H1 (cell line): ENCODE results near the gene GALE. TPM values are rescaled to one million over a fixed set of nuclear protein-coding genes. Genes with fewer than 3 reads are reported as not detected.

Experiments
- CTCF ChIA-PET: fragments of 300-600 bp; sonication (Branson Sonifier 250); formaldehyde crosslinking; loops from one replicate; lab custom pipeline; 2021; ENCODE audit not compliant: partially characterized antibody; lab: Charles Lee
- POLR2A ChIA-PET: fragments of 300-600 bp; sonication (Branson Sonifier 250); formaldehyde crosslinking; loops from one replicate; lab custom pipeline; 2021; ENCODE audit warnings: inconsistent platforms; ENCODE audit not compliant: partially characterized antibody; lab: Charles Lee
- DNase-seq, 2 experiments: peaks; one replicate each; pipeline versions ENCODE4 v3.0.0 to v3.0.0-alpha.2; 2010 to 2022; ENCODE audit warnings: low spot score in 2 of 2, low read depth in 1 of 2, mixed read lengths in 1 of 2
- FAIRE-seq: peaks from 2 replicates; lab custom pipeline; 2011; peaks lifted over from hg19 to GRCh38; lab: Jason Lieb, UNC
- H2AFZ ChIP-seq: 2 replicates; pipeline ENCODE4 v1.8.1; 2012; ENCODE audit warnings: low read length, inconsistent platforms
- H2AK5ac ChIP-seq: 2 replicates; pipeline ENCODE4 v1.6.1; 2013; ENCODE audit warnings: low read depth, low read length
- H2BK120ac ChIP-seq: replicated peaks from 2 replicates; pipeline ENCODE3; 2013; ENCODE audit warnings: low read depth, low read length, inconsistent platforms
- H2BK12ac ChIP-seq: 2 replicates; pipeline ENCODE4 v1.6.1; 2013; ENCODE audit warnings: low read depth, low read length
- H2BK15ac ChIP-seq: 2 replicates; pipeline ENCODE4 v1.6.1; 2013; ENCODE audit warnings: low read length
- H2BK20ac ChIP-seq: 2 replicates; pipeline ENCODE4 v1.6.1; 2013; ENCODE audit warnings: low read length
- H2BK5ac ChIP-seq: 2 replicates; pipeline ENCODE4 v1.6.1; 2013; ENCODE audit warnings: low read depth, low read length
- H3K14ac ChIP-seq: 2 replicates; pipeline ENCODE4 v1.6.1; 2013; ENCODE audit warnings: inconsistent platforms; ENCODE audit not compliant: insufficient read length
- H3K18ac ChIP-seq: 2 replicates; pipeline ENCODE4 v1.6.1; 2013; ENCODE audit warnings: low read length; ENCODE audit errors: extremely low read depth
- H3K23ac ChIP-seq: 2 replicates; pipeline ENCODE4 v1.6.1; 2013; ENCODE audit warnings: inconsistent platforms; ENCODE audit not compliant: insufficient read length
- H3K23me2 ChIP-seq: 2 replicates; pipeline ENCODE4 v1.6.1; 2013; ENCODE audit warnings: low read depth, low read length
- H3K27ac ChIP-seq: 2 replicates; pipeline ENCODE4 v1.6.1; 2011; ENCODE audit warnings: low read depth, low read length, inconsistent platforms
- H3K27me3 ChIP-seq, 4 experiments: replicated peaks in 1 of 4; 1 replicate in 1 of 4; 2 replicates in 3 of 4; pipeline versions ENCODE4 v1.6.1 to v1.8.1; 2011 to 2013; ENCODE audit warnings: low read length in 3 of 4, mild to moderate bottlenecking in 3 of 4, inconsistent platforms in 2 of 4, mixed read lengths in 2 of 4, moderate library complexity in 1 of 4; ENCODE audit not compliant: control insufficient read depth in 3 of 4, insufficient read depth in 3 of 4; ENCODE audit errors: extremely low read depth in 1 of 4
- H3K36me3 ChIP-seq, 4 experiments: 2 replicates each; pipeline versions ENCODE4 v1.6.1 to v1.8.1; 2011 to 2013; ENCODE audit warnings: mild to moderate bottlenecking in 4 of 4, low read length in 3 of 4, moderate library complexity in 2 of 4, control low read depth in 1 of 4, inconsistent platforms in 1 of 4; ENCODE audit not compliant: insufficient read depth in 4 of 4, control insufficient read depth in 2 of 4
- H3K4ac ChIP-seq: replicated peaks from 2 replicates; pipeline ENCODE3; 2013; ENCODE audit warnings: low read length, low read depth, mixed read lengths, inconsistent platforms; ENCODE audit not compliant: insufficient read length
- H3K4me1 ChIP-seq, 4 experiments: replicated peaks in 1 of 4; 1 replicate in 1 of 4; 2 replicates in 3 of 4; pipeline versions ENCODE4 v1.6.1 to v1.8.1; 2011 to 2013; ENCODE audit warnings: low read length in 3 of 4, inconsistent platforms in 2 of 4, mixed read lengths in 1 of 4; ENCODE audit not compliant: insufficient read depth in 4 of 4, control insufficient read depth in 3 of 4
- H3K4me2 ChIP-seq, 2 experiments: 2 replicates each; pipeline versions ENCODE4 v1.6.1 to v1.8.1; 2011 to 2013; ENCODE audit warnings: low read depth in 2 of 2, low read length in 2 of 2, control low read depth in 1 of 2, inconsistent platforms in 1 of 2, mild to moderate bottlenecking in 1 of 2; ENCODE audit not compliant: insufficient read depth in 1 of 2
- H3K4me3 ChIP-seq, 4 experiments: fragments of 200-600, 300-600 bp in 1 of 4; sonication (generic), shearing (Covaris generic), sonication (Bioruptor Twin) in 1 of 4; 2 replicates each; pipeline versions ENCODE4 v1.5.1 to v1.8.1; 2011 to 2016; ENCODE audit warnings: low read length in 4 of 4, low read depth in 3 of 4, control low read depth in 2 of 4, inconsistent platforms in 2 of 4, mild to moderate bottlenecking in 2 of 4, mixed read lengths in 1 of 4, moderate library complexity in 1 of 4; ENCODE audit not compliant: insufficient read depth in 2 of 4; ENCODE audit errors: extremely low read depth in 1 of 4
- H3K56ac ChIP-seq: replicated peaks from 2 replicates; pipeline ENCODE3; 2013; ENCODE audit warnings: low read depth, mild to moderate bottlenecking, mixed read lengths, low read length, inconsistent platforms; ENCODE audit not compliant: insufficient read length
- H3K79me1 ChIP-seq: 2 replicates; pipeline ENCODE4 v1.6.1; 2013; ENCODE audit warnings: low read depth, low read length, control low read depth
- H3K79me2 ChIP-seq, 2 experiments: 2 replicates each; pipeline versions ENCODE4 v1.6.1 to v1.8.1; 2012 to 2013; ENCODE audit warnings: low read length in 2 of 2, mild to moderate bottlenecking in 2 of 2, inconsistent platforms in 1 of 2; ENCODE audit not compliant: insufficient read depth in 2 of 2, control insufficient read depth in 1 of 2
- H3K9ac ChIP-seq, 4 experiments: replicated peaks in 1 of 4; 1 replicate in 1 of 4; 2 replicates in 3 of 4; pipeline versions ENCODE4 v1.6.1 to v1.8.1; 2011 to 2013; ENCODE audit warnings: low read depth in 3 of 4, low read length in 3 of 4, control low read depth in 2 of 4, mild to moderate bottlenecking in 2 of 4, moderate library complexity in 2 of 4, inconsistent platforms in 1 of 4; ENCODE audit errors: extremely low read depth in 1 of 4
- H3K9me3 ChIP-seq, 2 experiments: 2 replicates each; pipeline versions ENCODE4 v1.6.1 to v1.8.1; 2012 to 2013; ENCODE audit warnings: mild to moderate bottlenecking in 2 of 2, moderate library complexity in 2 of 2, control low read depth in 1 of 2, inconsistent platforms in 1 of 2, low read depth in 1 of 2, low read length in 1 of 2, mixed read lengths in 1 of 2; ENCODE audit not compliant: insufficient read depth in 2 of 2
- H4K20me1 ChIP-seq, 2 experiments: replicated peaks in 1 of 2; 2 replicates each; pipeline versions ENCODE3 to v1.8.1; 2011 to 2013; ENCODE audit warnings: inconsistent platforms in 2 of 2, low read length in 2 of 2, mild to moderate bottlenecking in 1 of 2; ENCODE audit not compliant: insufficient read depth in 2 of 2, control insufficient read depth in 1 of 2
- H4K5ac ChIP-seq: 2 replicates; pipeline ENCODE4 v1.6.1; 2013; ENCODE audit warnings: low read length, low read depth, mixed read lengths, inconsistent platforms; ENCODE audit not compliant: insufficient read length
- H4K8ac ChIP-seq: 2 replicates; pipeline ENCODE4 v1.8.0; 2013; ENCODE audit warnings: mild to moderate bottlenecking, moderate library complexity, low read length, inconsistent platforms; ENCODE audit not compliant: insufficient read depth; ENCODE audit errors: extremely low read depth
- H4K91ac ChIP-seq: replicated peaks from 2 replicates; pipeline ENCODE3; 2013; ENCODE audit warnings: low read length, mixed read lengths, inconsistent platforms; ENCODE audit not compliant: insufficient read length
- CBX5 ChIP-seq: fragments of 300-800, 300-1000 bp; sonication (generic); IDR thresholded peaks from 2 replicates; pipeline ENCODE4 v1.7.1; 2016; ENCODE audit warnings: antibody characterized with exemption, low read length, low read depth
- CHD2 ChIP-seq: IDR thresholded peaks from 2 replicates; pipeline ENCODE4 v1.6.1; 2012; ENCODE audit warnings: low read length, improper control_type of control experiment
- CTBP2 ChIP-seq: IDR thresholded peaks from 2 replicates; pipeline ENCODE4 v1.7.0; 2011; ENCODE audit warnings: borderline replicate concordance, mild to moderate bottlenecking, moderate library complexity, mixed read lengths, low read length; ENCODE audit not compliant: insufficient read depth, insufficient read length
- KDM1A ChIP-seq: fragments of 200-600, 300-600 bp; sonication (generic); IDR thresholded peaks from 2 replicates; pipeline ENCODE4 v1.7.1; 2016; ENCODE audit warnings: mild to moderate bottlenecking, low read length, borderline replicate concordance
- NRF1 ChIP-seq: IDR thresholded peaks from 2 replicates; pipeline ENCODE4 v1.6.1; 2011; ENCODE audit warnings: mild to moderate bottlenecking, low read depth, low read length, improper control_type of control experiment
- POLR2AphosphoS5 ChIP-seq: IDR thresholded peaks from 2 replicates; pipeline ENCODE4 v1.6.1; 2011; ENCODE audit warnings: low read depth, low read length
- RNF2 ChIP-seq: fragments of 200-900, 300-1000 bp; sonication (generic); IDR thresholded peaks from 2 replicates; pipeline ENCODE4 v1.7.1; 2016; ENCODE audit warnings: borderline replicate concordance, low read depth, mild to moderate bottlenecking, antibody characterized with exemption, low read length; ENCODE audit not compliant: poor library complexity, severe bottlenecking; ENCODE audit errors: missing control alignments
- RXRA ChIP-seq: IDR thresholded peaks from 2 replicates; pipeline ENCODE4 v1.6.1; 2011; ENCODE audit warnings: low read depth, mild to moderate bottlenecking, low read length, moderate library complexity; ENCODE audit not compliant: insufficient read depth
- SRF ChIP-seq: IDR thresholded peaks from 2 replicates; pipeline ENCODE4 v1.6.1; 2011; ENCODE audit warnings: mild to moderate bottlenecking, low read depth, low read length, moderate library complexity
- WGBS, 2 experiments: shearing (Covaris generic) in 1 of 2; methylation state at CpG; one replicate each; pipeline versions ENCODE4 v1.1.6 to v1.1.7; 2013 to 2015; ENCODE audit warnings: low lambda C conversion rate in 2 of 2, mixed read lengths in 2 of 2, inconsistent platforms in 1 of 2, low coverage in 1 of 2, missing lambda C conversion rate in 1 of 2; ENCODE audit not compliant: insufficient replicate concordance in 2 of 2, insufficient coverage in 1 of 2, insufficient read length in 1 of 2; ENCODE audit errors: extremely low coverage in 1 of 2, missing lambda C conversion rate in 1 of 2; 5-methylcytosine and 5-hydroxymethylcytosine counted together
- polyA plus RNA-seq, 7 experiments: library from polyadenylated mRNA; depleted of rRNA in 3 of 7; stranded (reverse) in 5 of 7; unstranded in 2 of 7; fragments of >200 nt in 5 of 7; fragments of 200-250 nt in 2 of 7; gene quantifications; 1 replicate in 5 of 7; 2 replicates in 1 of 7; 4 replicates in 1 of 7; pipeline versions ENCODE4 v1.2.1 to v1.2.3, GENCODE V29; 2011 to 2013; ENCODE audit warnings: missing spikeins in 2 of 7, mixed read lengths in 2 of 7
- total RNA-seq: library from RNA; stranded (reverse); fragmentation: NEBNext Ultra II Directional; extraction: Animal tissue kit (Norgen Biotek cat#: 25700); gene quantifications from 2 replicates; pipeline ENCODE4 v1.2.1, GENCODE V29; 2021
- TF ChIP-seq, protein P1 (sequence below), 3 experiments: IDR thresholded peaks; 1 replicate in 2 of 3; 2 replicates in 1 of 3; pipeline versions ENCODE4 v1.5.1 to v1.6.1; 2011; ENCODE audit warnings: low read length in 3 of 3, mild to moderate bottlenecking in 3 of 3, inconsistent platforms in 2 of 3, low read depth in 1 of 3, moderate library complexity in 1 of 3; ENCODE audit not compliant: insufficient read depth in 1 of 3; ENCODE audit errors: control extremely low read depth in 1 of 3

GALE gene
- total and polyA plus RNA-seq, 2 of the 8 experiments (the other 6 are each of a cell fraction or from before 2014, with no cell fraction given), result 26.0 to 33.9 TPM

- no peaks in the 10 kb centered on the region; a peak in 1 of 7 replicates for H3K27me3 ChIP-seq
- peaks cover 16% of the 10 kb centered on the region for H3K23me2 ChIP-seq
- no peak overlapping the region for H3K18ac ChIP-seq
- H4K20me1 ChIP-seq, result peaks cover 0 to 4% of the 10 kb centered on the region in 2 experiments
- H2AK5ac ChIP-seq, result no peak overlapping the region
- H2BK12ac ChIP-seq, result no peak overlapping the region
- H3K9me3 ChIP-seq, result no peaks in the 10 kb centered on the region
- POLR2A ChIA-PET, result interaction anchor here (0.7 to 16.2 kb wide), 11 partner anchors 9 to 158 kb away, joined by 3 to 192 read pairs (median 6); partner anchors contain the start of genes HMGCL, LYPLA2, PITHD1 and PNRC2
- DNase-seq (no peak), FAIRE-seq (no peak)
- H3K9ac ChIP-seq, result no peak overlapping the region
- H3K4me1 ChIP-seq, result peaks cover 0 to 12% (median 9%) of the 10 kb centered on the region in 4 experiments; a peak in 5 of 7 replicates
- H2BK120ac ChIP-seq, result no peak overlapping the region
- 70% methylated on average over 10 of the region's 10 CpGs; no CpG with 5 or more reads in 1 of the 2 experiments for WGBS, 2 experiments
- no peaks in the 10 kb centered on the region for H3K79me2 ChIP-seq
- no peak overlapping the region for H4K5ac ChIP-seq
- CTCF ChIA-PET, result interaction anchor here (0.6 to 5.3 kb wide), 9 partner anchors 9 to 1694 kb away, joined by 3 to 66 read pairs (median 4); partner anchors contain the start of gene PITHD1
- no peak overlapping the region for H4K91ac ChIP-seq
- no peaks in the 10 kb centered on the region for H3K79me1 ChIP-seq
- H3K36me3 ChIP-seq, result peaks cover 4 to 15% (median 7%) of the 10 kb centered on the region in 4 experiments; a peak in 5 of 8 replicates
- no peak overlapping the region for H4K8ac ChIP-seq
- no peak overlapping the region for H2BK15ac ChIP-seq
- no peak overlapping the region for H2BK5ac ChIP-seq
- no peak overlapping the region for H2BK20ac ChIP-seq
- no peak overlapping the region for H3K23ac ChIP-seq
- no peak overlapping the region for H3K56ac ChIP-seq
- no peak overlapping the region for H3K14ac ChIP-seq
- no peak overlapping the region; a peak in 1 of 4 replicates for H3K4me2 ChIP-seq
- H2AFZ ChIP-seq, result no peak overlapping the region
- H3K4ac ChIP-seq, result no peak overlapping the region
- no peak overlapping the region; a peak in 1 of 8 replicates for H3K4me3 ChIP-seq
- no peak overlapping the region for H3K27ac ChIP-seq
- TF ChIP-seq KDM1A (no peak), NRF1 (no peak), POLR2AphosphoS5 (no peak), CTBP2 (no peak), CHD2 (no peak), CBX5 (no peak), SRF (no peak), RNF2 (no peak), RXRA (no peak)
- TF ChIP-seq, protein P1, sequence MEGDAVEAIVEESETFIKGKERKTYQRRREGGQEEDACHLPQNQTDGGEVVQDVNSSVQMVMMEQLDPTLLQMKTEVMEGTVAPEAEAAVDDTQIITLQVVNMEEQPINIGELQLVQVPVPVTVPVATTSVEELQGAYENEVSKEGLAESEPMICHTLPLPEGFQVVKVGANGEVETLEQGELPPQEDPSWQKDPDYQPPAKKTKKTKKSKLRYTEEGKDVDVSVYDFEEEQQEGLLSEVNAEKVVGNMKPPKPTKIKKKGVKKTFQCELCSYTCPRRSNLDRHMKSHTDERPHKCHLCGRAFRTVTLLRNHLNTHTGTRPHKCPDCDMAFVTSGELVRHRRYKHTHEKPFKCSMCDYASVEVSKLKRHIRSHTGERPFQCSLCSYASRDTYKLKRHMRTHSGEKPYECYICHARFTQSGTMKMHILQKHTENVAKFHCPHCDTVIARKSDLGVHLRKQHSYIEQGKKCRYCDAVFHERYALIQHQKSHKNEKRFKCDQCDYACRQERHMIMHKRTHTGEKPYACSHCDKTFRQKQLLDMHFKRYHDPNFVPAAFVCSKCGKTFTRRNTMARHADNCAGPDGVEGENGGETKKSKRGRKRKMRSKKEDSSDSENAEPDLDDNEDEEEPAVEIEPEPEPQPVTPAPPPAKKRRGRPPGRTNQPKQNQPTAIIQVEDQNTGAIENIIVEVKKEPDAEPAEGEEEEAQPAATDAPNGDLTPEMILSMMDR (IDR thresholded peaks at IDR 0.05; ENCODE audit: control extremely low read depth in 1 of 3, insufficient read depth in 1 of 3, low read depth in 1 of 3, low read length in 3 of 3), result no peak
Observed at GRCh38 chr1:23801876-23802275, 1.3 kb upstream of the GALE start.
